HepG2 (cell line): ENCODE measurements around the gene TUFM. TPM values are rescaled to one million over a fixed set of nuclear protein-coding genes. Genes with fewer than 3 reads are reported as not detected.

Experiments used
- FLYWCH1 ChIP-seq: sonication (generic); formaldehyde crosslinking; IDR thresholded peaks from 2 replicates; pipeline ENCODE4 v1.8.1; 2023; ENCODE audit warnings: mild to moderate bottlenecking, missing genetic modification reagents
- GLI4 ChIP-seq: sonication (generic); formaldehyde crosslinking; IDR thresholded peaks from 2 replicates; pipeline ENCODE4 v1.5.1; 2020; ENCODE audit warnings: missing genetic modification reagents, mild to moderate bottlenecking, moderate library complexity, borderline replicate concordance
- ZFP82 ChIP-seq: sonication (generic); formaldehyde crosslinking; IDR thresholded peaks from 2 replicates; pipeline ENCODE4 v1.5.1; 2020; ENCODE audit warnings: mild to moderate bottlenecking, missing genetic modification reagents, borderline replicate concordance
- ZNF124 ChIP-seq: sonication (generic); formaldehyde crosslinking; IDR thresholded peaks from 2 replicates; pipeline ENCODE4 v1.4.0; 2020; ENCODE audit warnings: missing genetic modification reagents
- ZNF446 ChIP-seq: sonication (generic); formaldehyde crosslinking; IDR thresholded peaks from 2 replicates; pipeline ENCODE4 v1.5.0; 2020; ENCODE audit warnings: mild to moderate bottlenecking, missing genetic modification reagents
- ZNF674 ChIP-seq: sonication (generic); formaldehyde crosslinking; IDR thresholded peaks from 2 replicates; pipeline ENCODE4 v1.5.0; 2020; ENCODE audit warnings: low read depth, mild to moderate bottlenecking, missing genetic modification reagents
- polyA plus RNA-seq, 8 experiments: library from polyadenylated mRNA; depleted of rRNA in 3 of 8; stranded (reverse) in 7 of 8; unstranded in 1 of 8; fragments of >200 nt; fragmentation: Illumina TruSeq in 4 of 8; extraction: Trizol in 4 of 8; gene quantifications; 2 replicates each; pipeline versions ENCODE4 v1.2.1 to v1.2.3, GENCODE V29; 2011 to 2016; ENCODE audit warnings: low read depth in 4 of 8, missing spikeins in 1 of 8, mixed read lengths in 1 of 8; ENCODE audit not compliant: insufficient read depth in 1 of 8
- total RNA-seq, 5 experiments: library from RNA; depleted of rRNA; stranded (reverse); fragments of >200 nt; fragmentation: Illumina TruSeq; extraction: Trizol; gene quantifications; 2 replicates each; pipeline ENCODE4 v1.2.3, GENCODE V29; 2016; ENCODE audit warnings: low read depth in 1 of 5
- TF ChIP-seq, protein P1 (sequence below): sonication (generic); formaldehyde crosslinking; IDR thresholded peaks from 2 replicates; pipeline ENCODE4 v1.5.1; 2020; ENCODE audit warnings: mild to moderate bottlenecking, missing genetic modification reagents, borderline replicate concordance
- TF ChIP-seq, protein P2 (sequence below): sonication (generic); formaldehyde crosslinking; IDR thresholded peaks from 2 replicates; pipeline ENCODE4 v1.5.1; 2020; ENCODE audit warnings: mild to moderate bottlenecking, missing genetic modification reagents, moderate library complexity
- TF ChIP-seq, protein P3 (sequence below): sonication (generic); formaldehyde crosslinking; IDR thresholded peaks from 2 replicates; pipeline ENCODE4 v1.4.0; 2020; ENCODE audit warnings: missing genetic modification reagents
- TF ChIP-seq, protein P4 (sequence below): fragments of 450-650 bp; IDR thresholded peaks from 2 replicates; pipeline ENCODE4 v1.6.1; 2017; ENCODE audit warnings: mild to moderate bottlenecking
- TF ChIP-seq, protein P5 (sequence below): sonication (generic); formaldehyde crosslinking; IDR thresholded peaks from 2 replicates; pipeline ENCODE4 v1.9.0; 2021; ENCODE audit warnings: missing genetic modification reagents, mild to moderate bottlenecking, borderline replicate concordance
- TF ChIP-seq, protein P6 (sequence below): sonication (generic); formaldehyde crosslinking; IDR thresholded peaks from 2 replicates; pipeline ENCODE4 v1.4.0; 2020; ENCODE audit warnings: missing genetic modification reagents

Gene TUFM
- total and polyA plus RNA-seq, 2 of the 13 experiments (the other 11 are each of a cell fraction or from before 2014, with no cell fraction given): 206 to 298 TPM

DNA sequence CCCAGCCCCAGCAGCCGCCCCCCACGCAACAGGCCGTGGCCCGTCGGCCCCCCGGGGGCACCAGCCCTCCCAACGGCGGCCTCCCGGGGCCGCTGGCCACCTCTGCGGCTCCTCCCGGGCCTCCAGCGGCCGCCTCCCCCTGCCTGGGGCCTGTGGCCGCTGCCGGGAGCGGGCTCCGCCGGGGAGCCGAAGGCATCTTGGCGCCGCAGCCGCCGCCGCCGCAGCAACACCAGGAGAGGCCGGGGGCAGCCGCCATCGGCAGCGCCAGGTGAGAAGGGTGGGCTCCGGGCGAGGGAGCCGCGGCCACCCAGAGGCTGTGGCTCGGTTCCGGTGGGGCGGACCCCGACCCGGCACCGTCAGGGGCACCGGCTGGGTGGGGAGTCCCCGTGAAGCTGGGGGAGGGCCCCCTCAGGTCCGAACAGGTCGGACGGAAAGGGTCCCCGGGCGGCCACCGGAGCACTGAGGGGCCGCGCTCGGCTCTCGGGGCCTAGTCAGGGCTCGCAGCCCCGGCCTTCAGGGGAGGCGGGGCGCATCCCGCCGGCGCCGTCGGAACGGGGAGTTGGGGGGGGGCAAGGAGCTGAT, 22.8 kb downstream of the TUFM start (continued):
- TF ChIP-seq, protein P1, sequence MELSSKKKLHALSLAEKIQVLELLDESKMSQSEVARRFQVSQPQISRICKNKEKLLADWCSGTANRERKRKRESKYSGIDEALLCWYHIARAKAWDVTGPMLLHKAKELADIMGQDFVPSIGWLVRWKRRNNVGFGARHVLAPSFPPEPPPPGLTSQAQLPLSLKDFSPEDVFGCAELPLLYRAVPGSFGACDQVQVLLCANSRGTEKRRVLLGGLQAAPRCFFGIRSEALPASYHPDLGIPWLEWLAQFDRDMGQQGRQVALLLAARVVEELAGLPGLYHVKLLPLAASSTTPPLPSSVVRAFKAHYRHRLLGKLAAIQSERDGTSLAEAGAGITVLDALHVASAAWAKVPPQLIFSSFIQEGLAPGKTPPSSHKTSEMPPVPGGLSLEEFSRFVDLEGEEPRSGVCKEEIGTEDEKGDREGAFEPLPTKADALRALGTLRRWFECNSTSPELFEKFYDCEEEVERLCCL: peak; percentile 86; the same call in 1 of the 2 replicates
- TF ChIP-seq ZNF674 (CRISPR knock-in tag): peak; percentile 53; the same call in 1 of the 2 replicates
- TF ChIP-seq, protein P2, sequence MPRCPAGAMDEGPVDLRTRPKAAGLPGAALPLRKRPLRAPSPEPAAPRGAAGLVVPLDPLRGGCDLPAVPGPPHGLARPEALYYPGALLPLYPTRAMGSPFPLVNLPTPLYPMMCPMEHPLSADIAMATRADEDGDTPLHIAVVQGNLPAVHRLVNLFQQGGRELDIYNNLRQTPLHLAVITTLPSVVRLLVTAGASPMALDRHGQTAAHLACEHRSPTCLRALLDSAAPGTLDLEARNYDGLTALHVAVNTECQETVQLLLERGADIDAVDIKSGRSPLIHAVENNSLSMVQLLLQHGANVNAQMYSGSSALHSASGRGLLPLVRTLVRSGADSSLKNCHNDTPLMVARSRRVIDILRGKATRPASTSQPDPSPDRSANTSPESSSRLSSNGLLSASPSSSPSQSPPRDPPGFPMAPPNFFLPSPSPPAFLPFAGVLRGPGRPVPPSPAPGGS (CRISPR knock-in tag): peak; percentile 48; the same call in 1 of the 2 replicates
- no peak for TF ChIP-seq ZNF124 (CRISPR knock-in tag)
- peak; percentile 77 for TF ChIP-seq GLI4 (CRISPR knock-in tag)
- TF ChIP-seq, protein P3, sequence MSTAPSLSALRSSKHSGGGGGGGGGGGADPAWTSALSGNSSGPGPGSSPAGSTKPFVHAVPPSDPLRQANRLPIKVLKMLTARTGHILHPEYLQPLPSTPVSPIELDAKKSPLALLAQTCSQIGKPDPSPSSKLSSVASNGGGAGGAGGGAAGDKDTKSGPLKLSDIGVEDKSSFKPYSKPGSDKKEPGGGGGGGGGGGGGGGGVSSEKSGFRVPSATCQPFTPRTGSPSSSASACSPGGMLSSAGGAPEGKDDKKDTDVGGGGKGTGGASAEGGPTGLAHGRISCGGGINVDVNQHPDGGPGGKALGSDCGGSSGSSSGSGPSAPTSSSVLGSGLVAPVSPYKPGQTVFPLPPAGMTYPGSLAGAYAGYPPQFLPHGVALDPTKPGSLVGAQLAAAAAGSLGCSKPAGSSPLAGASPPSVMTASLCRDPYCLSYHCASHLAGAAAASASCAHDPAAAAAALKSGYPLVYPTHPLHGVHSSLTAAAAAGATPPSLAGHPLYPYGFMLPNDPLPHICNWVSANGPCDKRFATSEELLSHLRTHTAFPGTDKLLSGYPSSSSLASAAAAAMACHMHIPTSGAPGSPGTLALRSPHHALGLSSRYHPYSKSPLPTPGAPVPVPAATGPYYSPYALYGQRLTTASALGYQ (CRISPR knock-in tag): no peak
- TF ChIP-seq FLYWCH1 (CRISPR knock-in tag): 0 out of 2 replicates have a peak, but pooled peaks have one; percentile 60
- TF ChIP-seq ZNF446 (CRISPR knock-in tag): peak; percentile 93
- TF ChIP-seq, protein P4, sequence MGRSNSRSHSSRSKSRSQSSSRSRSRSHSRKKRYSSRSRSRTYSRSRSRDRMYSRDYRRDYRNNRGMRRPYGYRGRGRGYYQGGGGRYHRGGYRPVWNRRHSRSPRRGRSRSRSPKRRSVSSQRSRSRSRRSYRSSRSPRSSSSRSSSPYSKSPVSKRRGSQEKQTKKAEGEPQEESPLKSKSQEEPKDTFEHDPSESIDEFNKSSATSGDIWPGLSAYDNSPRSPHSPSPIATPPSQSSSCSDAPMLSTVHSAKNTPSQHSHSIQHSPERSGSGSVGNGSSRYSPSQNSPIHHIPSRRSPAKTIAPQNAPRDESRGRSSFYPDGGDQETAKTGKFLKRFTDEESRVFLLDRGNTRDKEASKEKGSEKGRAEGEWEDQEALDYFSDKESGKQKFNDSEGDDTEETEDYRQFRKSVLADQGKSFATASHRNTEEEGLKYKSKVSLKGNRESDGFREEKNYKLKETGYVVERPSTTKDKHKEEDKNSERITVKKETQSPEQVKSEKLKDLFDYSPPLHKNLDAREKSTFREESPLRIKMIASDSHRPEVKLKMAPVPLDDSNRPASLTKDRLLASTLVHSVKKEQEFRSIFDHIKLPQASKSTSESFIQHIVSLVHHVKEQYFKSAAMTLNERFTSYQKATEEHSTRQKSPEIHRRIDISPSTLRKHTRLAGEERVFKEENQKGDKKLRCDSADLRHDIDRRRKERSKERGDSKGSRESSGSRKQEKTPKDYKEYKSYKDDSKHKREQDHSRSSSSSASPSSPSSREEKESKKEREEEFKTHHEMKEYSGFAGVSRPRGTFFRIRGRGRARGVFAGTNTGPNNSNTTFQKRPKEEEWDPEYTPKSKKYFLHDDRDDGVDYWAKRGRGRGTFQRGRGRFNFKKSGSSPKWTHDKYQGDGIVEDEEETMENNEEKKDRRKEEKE: no peak
- TF ChIP-seq ZFP82: peak; percentile 82; the same call in 1 of the 2 replicates
- TF ChIP-seq, protein P5, sequence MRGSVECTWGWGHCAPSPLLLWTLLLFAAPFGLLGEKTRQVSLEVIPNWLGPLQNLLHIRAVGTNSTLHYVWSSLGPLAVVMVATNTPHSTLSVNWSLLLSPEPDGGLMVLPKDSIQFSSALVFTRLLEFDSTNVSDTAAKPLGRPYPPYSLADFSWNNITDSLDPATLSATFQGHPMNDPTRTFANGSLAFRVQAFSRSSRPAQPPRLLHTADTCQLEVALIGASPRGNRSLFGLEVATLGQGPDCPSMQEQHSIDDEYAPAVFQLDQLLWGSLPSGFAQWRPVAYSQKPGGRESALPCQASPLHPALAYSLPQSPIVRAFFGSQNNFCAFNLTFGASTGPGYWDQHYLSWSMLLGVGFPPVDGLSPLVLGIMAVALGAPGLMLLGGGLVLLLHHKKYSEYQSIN (CRISPR knock-in tag): no peak
- TF ChIP-seq, protein P6, sequence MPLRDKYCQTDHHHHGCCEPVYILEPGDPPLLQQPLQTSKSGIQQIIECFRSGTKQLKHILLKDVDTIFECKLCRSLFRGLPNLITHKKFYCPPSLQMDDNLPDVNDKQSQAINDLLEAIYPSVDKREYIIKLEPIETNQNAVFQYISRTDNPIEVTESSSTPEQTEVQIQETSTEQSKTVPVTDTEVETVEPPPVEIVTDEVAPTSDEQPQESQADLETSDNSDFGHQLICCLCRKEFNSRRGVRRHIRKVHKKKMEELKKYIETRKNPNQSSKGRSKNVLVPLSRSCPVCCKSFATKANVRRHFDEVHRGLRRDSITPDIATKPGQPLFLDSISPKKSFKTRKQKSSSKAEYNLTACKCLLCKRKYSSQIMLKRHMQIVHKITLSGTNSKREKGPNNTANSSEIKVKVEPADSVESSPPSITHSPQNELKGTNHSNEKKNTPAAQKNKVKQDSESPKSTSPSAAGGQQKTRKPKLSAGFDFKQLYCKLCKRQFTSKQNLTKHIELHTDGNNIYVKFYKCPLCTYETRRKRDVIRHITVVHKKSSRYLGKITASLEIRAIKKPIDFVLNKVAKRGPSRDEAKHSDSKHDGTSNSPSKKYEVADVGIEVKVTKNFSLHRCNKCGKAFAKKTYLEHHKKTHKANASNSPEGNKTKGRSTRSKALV (CRISPR knock-in tag): 0 out of 2 replicates have a peak, but pooled peaks have one; percentile 2
- TF ChIP-seq, all 625 proteins: peak for 91
